GM12875 (cell line): Measurements from ENCODE around the gene GRK5.

Source experiments
- H3K4me3 ChIP-seq: one replicate; pipeline ENCODE4 v1.5.1; 2011; ENCODE audit warnings: low read depth, low read length, control low read depth
- TF ChIP-seq, protein P1 (sequence below): IDR thresholded peaks from 2 replicates; pipeline ENCODE4 v1.5.1; 2011; ENCODE audit warnings: low read depth, mild to moderate bottlenecking, control low read depth, inconsistent platforms, low read length, moderate library complexity, borderline replicate concordance; ENCODE audit not compliant: insufficient read depth

The GRK5 gene

DNA sequence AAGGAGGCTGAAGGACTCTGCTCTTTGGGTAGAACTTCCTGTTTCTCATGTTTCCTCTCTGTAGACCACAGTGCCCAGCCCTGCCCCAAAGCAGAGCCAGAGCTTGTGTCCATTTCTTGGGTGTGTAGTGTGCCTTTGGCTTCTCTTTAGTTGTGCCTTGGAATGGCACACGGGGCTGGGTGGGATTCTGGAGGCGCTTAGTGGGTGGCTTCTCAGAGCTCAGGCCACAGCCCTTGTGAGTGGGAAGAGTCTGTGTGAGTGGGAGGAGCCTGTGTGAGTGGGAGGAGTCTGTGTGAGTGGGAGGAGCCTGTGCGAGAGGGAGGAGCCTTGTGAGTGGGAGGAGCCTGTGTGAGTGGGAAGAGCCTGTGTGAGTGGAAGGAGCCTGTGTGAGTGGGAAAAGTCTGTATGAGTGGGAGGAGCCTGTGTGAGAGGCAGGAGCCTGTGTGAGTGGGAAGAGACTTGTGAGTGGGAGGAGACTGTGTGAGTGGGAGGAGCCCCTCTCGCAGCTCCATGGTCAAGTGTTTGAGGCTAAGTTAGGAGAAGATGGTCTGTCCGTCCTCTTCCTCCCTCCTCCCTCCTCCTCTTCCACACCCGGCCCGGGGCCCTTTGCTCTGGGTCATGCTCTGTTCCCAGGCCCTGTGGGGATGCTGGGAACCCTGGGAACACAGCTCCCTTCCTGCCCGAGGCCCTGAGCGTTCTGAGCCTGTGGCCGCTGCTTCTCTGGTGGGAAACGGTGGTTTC lies 153.0 kb downstream of the GRK5 start:
- no peak overlapping the region for H3K4me3 ChIP-seq
- TF ChIP-seq, protein P1, sequence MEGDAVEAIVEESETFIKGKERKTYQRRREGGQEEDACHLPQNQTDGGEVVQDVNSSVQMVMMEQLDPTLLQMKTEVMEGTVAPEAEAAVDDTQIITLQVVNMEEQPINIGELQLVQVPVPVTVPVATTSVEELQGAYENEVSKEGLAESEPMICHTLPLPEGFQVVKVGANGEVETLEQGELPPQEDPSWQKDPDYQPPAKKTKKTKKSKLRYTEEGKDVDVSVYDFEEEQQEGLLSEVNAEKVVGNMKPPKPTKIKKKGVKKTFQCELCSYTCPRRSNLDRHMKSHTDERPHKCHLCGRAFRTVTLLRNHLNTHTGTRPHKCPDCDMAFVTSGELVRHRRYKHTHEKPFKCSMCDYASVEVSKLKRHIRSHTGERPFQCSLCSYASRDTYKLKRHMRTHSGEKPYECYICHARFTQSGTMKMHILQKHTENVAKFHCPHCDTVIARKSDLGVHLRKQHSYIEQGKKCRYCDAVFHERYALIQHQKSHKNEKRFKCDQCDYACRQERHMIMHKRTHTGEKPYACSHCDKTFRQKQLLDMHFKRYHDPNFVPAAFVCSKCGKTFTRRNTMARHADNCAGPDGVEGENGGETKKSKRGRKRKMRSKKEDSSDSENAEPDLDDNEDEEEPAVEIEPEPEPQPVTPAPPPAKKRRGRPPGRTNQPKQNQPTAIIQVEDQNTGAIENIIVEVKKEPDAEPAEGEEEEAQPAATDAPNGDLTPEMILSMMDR, result no peak

DNA sequence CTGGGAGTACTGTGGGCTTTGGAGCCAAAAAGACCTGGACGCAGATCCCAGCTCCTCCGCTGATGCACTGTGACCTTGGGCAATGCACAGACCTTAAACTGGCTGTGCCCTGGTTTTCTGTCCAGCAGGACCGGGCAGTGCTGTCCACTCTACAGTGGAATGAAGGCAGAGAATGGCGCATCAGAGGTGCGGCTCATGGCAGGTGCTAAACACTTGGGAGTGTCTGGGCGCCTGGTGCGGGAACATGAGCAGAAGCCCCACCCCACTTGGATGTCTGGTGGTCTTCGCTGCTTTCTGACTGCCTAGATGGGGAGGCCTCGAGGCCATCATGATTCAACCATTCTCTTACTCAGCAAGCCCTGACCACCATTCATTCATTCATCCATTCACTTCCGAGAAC lies 153.7 kb downstream of the GRK5 start:
- H3K4me3 ChIP-seq, result no peak overlapping the region
- TF ChIP-seq, protein P1, result no peak

DNA sequence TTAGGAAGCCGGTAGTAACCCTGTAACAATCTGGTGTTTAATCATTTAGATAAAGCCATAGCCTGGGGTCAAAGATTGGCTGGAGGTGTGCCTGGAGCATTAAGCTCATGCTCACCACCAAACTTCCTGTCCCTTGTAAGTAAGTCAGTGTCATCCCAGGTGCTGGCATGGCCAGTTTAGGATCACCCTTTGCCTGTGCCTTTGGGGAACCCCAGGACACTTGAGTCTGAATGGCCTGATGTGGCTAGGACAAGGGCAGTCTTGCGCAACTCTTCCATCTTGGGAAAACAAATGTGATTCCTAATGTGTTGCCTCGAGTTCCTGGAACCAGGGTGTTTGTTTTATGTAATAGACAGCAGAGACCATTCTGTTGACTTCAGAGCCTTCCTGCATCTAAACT lies 154.8 kb downstream of the GRK5 start:
- no peak overlapping the region for H3K4me3 ChIP-seq
- TF ChIP-seq, protein P1, result no peak

DNA sequence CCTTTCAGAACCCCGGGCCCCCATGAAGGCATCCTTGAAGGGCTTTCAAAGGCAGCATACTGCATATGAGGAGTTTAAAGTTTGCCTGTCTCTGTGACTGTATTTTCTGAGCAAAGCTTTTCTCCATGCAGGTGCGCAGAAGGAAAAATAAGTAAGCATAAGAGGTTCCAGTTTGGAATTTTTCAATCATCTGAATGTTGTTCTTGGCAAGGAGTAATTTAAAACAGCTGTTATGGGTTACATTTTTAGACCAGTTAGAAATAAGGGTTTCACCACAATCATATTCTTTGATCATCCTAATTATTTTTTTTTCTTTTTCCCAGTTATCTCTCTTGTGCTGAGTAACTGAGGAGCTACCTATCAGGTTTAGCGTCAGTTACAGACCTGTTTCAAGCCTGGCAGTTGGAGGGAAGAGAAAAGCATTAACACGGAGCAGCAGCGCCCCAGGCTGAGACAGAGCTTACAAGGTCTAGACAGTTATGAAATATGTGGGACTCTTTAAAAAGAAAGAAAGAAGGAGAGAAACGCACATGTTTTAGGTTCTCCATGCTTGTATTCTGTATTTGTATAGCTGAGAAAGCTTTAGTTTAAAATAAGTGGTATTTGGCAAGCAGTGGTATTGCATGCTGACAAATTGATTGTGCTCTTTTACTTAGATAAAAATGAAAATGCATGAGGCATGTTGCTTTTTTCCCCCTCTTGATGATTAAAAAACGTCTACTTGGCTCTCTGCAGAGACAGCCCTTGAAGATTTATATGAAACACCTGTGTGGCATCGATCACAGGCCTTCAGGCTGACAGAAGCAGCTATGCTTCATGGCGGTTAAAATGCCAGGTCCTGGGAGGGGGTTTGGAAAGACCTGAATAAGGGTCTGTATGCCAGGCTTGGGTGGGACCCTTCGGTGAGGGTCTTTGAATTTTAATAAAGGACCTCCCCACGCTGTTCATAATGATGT lies 157.6 kb downstream of the GRK5 start:
- TF ChIP-seq, protein P1, result no peak
- no peak overlapping the region for H3K4me3 ChIP-seq

DNA sequence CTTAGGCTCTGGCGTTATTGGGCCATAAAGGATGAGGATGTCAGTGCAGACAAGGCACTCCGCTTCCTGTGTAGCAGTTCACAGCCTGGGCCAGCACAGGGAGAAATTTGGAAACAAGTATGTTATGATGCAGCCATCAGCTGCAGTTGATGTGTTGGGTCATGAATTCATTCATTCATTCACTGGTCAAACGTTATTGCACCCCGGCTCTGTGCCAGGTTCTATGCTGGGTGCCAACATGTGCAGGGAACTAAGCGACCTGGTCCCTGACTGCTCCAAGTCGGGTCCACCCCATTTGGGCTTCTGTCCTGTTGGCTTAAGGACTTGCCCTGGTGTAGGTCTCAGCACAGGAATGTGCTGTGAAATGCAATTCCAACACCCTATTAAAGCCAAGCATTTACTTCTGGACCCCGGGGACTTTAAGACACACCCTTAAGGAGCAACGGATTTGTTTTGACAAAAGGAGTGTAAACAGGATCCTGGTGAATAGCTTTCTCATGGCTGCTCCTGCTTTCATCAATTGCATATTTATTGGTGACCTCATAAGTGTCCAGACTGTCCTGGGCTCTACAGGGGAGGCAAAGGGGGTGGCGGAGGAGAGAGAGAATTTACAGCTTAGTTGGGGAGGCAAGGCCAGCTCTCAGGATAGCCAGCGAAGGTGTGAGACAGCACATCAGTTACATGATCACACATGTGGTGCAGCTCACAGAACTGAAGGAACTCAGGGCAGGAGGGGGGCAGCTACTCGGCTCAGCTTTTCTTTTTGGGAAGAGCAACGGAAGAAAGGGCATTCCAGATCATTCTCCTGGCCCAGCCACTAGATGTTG lies 158.6 kb downstream of the GRK5 start:
- H3K4me3 ChIP-seq, result no peak overlapping the region
- TF ChIP-seq, protein P1, result no peak

DNA sequence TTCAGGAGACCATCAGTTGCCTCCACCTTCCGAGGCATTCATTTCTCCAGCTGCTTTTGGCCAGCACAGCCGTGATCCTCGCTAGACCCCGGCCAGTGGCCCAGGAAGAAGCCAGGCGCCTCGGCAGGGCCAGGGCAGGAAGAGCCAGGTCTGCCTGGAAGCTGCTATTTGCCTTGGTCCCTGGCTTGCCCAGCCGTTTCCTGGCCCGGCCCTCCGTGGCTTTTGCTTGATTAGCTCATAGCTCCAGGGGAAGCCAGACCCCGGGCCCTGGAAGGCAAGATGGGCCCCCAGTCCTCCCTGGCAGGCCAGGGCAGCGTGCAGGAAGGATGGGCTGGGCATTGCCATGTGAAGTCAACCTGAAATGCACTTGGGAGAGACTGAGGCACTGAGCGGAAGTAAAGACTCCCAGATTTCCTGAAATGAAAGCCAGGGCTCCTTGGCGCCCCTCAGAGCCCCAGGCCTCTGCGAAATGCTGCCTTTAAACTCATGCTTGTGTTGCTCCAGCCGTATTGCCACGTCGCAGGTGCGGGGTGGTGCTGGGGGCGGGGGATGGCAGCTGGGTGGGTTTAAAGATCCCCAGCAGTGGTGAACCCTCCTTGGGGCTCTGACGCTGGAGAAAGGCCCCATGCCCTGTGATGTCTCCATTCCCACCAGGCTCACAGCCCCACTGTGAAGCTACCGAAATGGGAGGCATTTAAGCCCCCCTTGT lies 160.6 kb downstream of the GRK5 start:
- TF ChIP-seq, protein P1, result no peak
- H3K4me3 ChIP-seq, result no peak overlapping the region
